HG03457 (cell line): Measurements from ENCODE around the gene NR6A1.

Source experiments
- ATAC-seq: cut with Tn5 transposase; IDR thresholded peaks from one replicate; pipeline ENCODE4 v1.9.1; 2021; ENCODE audit warnings: moderate number of reproducible peaks; ENCODE audit not compliant: unreplicated experiment

The NR6A1 gene

DNA sequence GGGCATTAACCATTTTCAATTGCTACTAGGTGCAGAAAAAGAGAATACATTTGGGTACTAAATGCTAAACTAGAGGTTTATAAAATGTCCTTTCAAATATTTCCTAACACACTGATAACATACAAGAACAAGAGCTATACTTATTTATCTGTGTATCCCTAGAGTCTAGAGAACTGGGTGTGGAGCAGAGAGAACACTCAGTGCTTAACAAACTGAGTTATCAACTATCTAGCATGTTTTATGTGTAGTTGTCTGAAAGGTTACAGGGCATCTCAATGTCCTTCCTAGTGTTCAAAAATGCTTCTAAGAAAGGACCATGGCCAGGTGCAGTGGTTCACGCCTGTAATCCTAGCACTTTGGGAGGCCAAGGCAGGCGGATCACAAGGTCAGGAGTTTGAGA lies 40.3 kb downstream of the NR6A1 start:
- no peak for ATAC-seq

DNA sequence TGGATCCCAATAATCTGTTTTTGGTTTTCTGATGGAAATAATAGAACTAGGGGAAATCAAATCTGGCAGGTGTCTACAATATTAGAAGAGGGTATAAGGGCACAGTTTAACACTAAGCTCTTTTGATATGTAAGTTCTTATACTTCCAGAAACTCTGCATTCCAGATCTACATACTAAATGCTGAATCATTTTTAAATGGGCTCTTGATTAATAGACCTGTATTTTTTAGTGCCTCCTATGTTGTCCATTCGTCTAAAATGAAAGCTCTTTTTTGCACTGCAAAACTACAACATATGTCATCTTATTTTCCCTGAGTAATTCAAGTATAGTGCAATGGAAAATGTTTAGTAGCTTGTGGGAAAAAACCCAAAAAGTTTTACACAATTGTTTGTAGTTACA lies 44.2 kb downstream of the NR6A1 start:
- no peak for ATAC-seq

DNA sequence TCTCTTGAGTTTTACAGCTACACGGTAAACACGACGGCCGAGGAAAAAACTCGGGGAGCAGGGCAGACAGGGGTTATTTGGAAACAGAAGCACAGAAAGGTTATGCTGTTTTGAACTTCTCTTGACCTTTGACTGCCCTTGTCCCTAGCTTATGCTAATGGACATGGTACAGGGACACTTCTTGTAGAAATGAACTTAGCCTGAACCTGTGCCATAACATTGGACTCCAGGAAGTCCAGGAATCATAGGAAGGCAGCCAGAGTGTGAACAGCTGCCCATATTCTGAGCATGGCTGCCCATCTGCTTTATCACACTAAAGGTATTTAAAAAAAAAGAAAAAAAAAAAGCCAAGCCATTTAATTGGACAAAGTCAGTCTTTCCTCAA lies 46.1 kb downstream of the NR6A1 start:
- no peak for ATAC-seq

DNA sequence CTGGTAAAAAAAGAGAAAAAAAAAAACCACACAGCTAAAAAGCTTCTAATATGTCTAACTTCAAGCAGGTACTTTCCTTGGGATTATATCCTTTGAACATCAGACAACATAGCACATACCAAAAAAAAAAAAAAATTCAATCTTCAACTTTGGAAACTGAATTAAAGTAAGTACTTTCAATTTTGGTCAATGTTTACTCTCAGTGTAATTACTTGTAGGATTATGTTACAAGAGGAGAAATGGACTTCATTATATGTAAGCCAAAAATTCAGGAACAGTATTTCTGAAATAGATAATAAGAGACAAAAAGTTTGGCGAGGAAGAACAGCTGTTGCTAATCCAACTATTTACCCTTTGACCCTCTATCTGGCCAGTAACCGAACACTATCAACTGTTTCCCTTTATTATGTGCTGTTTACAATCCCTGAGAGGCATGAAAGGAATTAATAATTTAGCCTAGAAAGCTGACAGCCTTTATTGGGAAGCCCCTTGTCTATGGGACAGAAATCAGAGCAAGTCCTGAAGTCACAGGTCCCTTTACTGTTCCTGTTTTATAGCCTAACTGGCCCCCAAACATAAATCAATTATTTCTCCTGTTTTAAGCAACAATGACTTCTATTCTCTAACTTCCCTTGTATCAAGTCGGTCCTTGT lies 46.6 kb downstream of the NR6A1 start:
- ATAC-seq, result no peak

DNA sequence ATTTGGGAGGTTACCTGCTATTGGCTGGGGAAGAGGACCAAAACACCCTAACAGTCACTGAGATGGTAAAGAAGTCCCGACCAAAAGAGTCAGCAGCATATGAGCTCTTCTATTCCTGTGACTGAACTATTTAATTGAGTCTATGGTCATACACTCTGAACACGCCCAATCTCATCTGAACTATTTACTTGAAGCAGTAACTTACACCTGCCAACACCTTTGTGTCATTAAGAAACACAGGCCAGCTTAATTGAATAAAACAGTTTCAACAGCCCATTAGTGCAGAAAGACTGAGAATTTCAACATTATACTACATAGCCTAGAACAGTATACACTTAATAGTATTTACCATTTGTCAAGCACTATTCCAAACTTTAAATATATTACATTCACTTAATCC lies 47.8 kb downstream of the NR6A1 start:
- no peak for ATAC-seq

DNA sequence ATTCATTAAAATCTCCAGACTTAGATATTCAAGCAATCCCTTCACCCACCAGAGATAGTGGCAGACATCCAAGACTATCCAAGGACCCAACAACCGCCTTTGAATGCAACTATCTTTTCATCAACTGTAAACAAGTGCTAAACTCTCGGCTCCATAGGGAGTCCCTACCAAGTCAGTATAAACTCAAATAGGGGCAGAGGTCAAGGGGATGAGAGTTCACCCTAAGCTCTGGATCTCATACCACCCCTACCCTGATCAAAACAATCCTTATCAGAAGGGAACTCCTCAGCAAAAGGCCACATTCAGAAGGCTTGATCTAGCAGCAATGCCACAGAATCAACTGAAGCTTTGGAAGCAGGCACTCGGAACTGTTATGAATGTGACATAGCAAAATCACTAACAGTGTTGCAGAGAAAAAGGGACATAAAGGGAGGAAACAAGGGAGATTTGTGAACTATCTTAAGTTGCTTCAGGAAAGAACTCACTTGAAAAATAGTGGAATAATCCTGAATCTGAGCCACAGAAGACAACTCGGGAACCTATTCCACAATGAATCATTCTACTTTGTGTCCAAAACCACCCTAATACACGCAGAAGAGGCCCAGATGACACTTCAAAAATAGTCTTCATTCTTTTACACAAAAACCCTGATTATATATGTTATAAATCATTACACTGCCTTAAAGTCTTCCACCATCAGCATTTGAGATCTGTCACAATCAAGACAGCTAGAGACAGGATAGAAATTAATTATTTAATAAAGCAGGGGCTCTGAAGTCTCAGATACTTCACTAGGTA lies 49.8 kb downstream of the NR6A1 start:
- no peak for ATAC-seq

DNA sequence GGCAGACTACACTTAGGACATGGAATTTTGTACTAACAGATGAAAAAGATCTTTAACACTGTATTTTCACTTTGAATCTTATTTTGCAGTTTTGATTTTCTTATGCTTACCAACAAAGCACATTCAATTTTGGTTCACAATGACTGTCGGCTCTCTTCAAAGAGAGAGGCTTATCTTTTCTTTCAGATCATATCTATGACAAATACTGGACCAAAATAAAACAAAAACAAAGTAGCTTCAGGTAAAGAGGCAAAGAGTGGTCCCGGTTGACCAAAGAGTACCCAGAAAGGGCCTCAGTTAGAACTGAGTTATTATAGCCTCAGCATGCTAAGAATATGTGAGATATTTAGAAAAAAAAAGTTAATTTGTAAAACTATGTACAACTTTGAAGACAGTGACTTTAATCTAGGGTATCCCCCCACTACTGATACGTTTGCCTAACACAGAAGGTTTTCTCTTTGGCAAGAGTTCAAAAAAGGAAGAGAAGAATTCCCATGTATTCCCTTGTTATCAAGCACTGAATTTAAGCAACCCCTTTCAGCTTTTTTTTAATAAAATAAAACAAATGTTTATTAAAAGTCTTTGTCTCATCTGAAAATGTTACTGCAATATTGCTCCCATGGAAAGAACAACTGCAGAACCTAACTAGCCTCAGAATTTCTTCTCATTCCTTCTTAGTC lies 50.5 kb downstream of the NR6A1 start:
- no peak for ATAC-seq

DNA sequence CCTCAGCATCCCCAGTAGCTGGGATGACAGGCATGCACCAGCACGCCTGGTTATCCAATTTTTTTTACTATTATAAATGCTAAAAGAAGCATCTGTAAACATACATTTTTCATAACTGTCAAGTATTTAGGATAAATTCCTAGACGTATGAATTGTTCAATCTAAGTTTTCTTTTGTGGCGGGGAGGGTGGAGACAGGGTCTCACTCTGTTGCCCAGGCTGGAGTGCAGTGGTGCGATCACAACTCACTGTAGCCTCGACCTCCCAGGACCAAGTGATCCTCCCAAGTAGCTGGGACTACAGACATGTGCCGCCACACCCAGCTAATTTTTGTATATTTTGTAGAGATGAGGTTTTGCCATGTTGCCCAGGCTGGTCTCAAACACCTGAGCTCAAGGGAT lies 52.2 kb downstream of the NR6A1 start:
- no peak for ATAC-seq

DNA sequence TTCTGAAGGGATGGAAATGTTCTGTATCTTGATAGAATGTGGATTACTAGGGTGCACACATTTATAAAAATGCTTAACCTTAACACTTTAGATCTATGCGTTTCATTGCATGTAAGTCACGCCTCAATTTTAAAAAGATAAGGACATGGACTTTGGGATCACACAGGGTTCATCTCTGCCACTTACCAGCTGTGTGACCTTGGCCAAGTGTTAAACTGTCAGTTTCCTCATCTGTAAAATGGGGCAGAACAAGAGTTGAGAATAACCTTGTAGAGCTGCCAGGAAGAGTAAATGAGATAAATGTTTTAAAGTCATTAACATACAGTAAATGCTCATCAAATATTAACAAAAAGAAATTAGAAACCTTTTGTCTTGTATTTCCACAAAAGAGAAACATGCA lies 53.5 kb downstream of the NR6A1 start:
- no peak for ATAC-seq

DNA sequence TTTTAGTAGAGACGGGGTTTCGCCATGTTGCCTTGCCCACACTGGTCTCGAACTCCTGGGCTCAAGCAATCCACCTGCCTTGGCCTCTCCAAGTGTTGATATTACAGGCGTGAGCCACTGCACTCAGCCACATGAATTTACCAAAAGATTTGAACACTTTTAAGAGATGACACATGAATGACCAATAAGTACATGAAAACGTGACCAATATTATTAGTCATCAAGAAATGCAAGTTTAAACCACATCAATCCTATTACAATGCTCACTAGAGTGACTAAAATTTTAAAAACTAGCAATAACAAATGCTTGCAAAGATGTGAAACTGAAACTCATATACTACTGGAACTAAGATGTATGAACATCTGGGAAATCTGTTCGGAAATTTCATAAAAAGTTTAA lies 54.3 kb downstream of the NR6A1 start:
- ATAC-seq, result no peak

DNA sequence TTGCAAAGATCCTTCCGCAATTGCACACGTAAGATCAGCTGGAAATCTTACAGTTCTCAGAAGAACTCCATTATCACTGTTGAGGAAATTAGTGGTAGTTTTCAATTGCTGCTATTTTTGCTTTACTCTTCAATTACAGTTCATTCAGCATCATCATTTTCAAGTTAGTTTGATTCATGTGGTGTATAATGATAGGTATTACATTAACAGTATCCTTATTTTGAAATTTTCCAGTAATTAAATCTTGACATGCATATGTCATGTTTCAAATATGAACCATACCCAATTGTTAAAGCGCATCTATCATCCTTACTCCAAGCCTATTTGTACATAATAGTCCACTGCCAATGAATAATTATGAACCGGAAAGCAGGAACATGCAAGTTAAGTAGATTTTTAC lies 60.3 kb downstream of the NR6A1 start:
- ATAC-seq, result no peak

DNA sequence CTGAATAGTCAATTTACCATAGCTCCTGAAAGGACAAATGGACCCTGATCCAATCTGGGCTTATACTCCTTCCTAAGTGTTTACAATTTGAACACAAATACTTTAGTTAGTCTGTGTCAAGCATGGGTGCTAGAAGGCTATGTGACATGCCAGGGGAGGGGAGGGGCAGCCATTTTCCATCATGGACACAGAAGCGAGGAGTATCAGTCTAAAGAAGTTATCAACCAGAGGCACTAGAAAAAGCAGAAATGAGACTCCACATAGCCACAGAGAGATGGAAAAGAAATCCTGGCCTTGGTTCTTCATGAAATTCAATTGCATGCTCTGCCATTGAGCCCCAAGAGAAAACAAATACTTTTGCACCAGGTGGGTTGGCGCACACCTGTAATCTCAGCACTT lies 61.8 kb downstream of the NR6A1 start:
- no peak for ATAC-seq

DNA sequence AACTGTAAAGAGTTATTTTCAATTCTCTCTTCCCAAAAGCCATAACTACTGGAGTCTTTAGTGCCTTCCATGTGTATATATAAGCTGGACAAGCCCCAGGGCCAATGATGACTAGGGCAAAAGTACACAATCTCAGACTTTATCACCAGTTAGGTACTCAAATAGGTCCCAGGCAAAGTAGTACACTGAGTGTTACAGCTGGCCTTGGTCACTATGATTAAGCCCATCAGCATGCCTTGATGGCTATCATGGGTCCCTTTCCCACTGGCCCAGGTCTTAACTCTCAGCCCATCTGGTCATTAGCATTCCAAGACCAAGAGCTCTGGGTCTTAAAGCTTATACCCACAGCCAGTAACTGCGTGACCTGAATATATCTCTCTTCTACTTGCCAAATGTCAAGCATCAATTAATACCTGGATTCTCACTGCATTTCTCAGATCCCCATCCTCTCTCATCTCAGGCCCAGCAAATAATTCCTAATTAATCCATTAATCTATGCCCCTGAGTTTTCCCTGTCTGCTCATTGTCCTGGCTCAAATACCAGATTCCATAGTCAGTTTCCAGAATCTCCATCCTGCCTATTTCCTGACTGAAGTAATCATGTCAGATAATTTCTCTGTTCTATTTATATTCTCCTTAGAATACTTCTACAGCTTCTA lies 62.3 kb downstream of the NR6A1 start:
- ATAC-seq, result no peak

DNA sequence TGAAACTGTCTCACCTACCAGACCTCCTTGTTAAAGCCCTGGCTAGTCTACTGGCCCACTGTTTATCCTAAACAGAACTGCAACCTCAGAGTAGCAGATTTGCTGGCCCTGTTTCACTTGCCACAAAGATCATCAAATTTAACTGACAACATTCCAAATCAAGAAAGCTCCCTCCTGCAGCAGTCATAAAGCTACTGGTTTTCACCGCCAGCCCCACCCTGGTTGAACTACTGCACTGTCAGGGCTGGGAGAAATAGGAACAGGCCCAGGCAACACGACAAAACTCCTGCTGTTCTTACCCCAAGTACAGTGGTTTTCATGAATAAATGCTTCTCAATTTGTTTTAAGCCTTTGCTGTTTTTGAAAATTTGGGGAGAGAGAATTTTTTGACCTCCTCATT lies 63.0 kb downstream of the NR6A1 start:
- ATAC-seq, result no peak

DNA sequence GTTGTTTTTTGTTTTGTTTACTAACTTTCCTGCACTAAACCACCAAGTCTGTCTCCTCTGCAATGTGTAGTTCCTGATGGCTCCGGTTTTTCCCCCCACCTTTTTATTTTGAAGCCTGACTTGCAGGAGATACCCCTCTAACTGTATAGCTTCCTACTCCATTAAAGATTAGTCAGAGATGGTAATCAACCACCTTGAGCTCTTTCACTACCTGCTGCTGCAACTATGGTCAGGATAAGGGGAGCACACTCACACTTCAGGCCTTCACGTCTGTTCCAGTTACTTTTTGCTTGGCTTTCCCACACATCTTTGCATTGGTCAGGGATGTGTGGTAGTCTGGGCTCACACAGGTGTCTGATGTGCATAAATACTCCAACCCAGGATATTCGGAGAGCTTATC lies 63.4 kb downstream of the NR6A1 start:
- ATAC-seq, result no peak

DNA sequence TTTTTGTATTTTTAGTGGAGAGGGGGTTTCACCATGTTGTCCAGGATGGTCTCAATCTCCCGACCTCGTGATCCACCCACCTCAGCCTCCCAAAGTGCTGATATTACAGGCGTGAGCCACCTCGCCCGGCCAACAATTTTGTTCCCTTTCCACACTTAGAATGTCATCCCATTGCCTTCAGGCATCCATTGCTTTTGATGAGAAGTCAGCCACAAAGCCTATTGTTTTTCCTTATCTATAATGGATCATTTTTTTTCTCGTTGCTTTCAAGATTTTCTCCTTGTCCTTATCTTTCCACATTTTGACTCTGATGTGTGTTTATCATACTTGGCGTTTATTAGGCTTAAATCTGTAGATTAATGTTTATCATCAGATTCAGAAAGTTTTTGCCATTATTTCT lies 64.4 kb downstream of the NR6A1 start:
- no peak for ATAC-seq

DNA sequence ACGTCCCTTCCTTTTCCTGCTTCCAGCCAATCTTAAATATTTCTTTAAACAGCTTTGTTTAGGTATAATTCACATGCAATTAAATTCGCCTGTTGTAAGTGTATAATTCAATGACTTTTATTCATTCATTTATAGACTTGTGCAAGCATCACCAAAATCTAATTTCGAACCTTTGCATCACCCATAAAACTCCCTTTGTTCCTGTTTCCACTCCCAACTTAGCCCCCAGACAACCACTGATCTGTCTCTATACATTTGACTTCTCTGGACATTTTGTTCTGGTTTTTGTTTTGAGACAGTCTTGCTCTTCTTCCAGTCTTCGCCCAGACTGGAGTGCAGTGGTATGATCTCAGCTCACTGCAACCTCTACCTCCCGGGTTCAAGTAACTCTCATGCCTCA lies 71.5 kb downstream of the NR6A1 start:
- ATAC-seq, result no peak

DNA sequence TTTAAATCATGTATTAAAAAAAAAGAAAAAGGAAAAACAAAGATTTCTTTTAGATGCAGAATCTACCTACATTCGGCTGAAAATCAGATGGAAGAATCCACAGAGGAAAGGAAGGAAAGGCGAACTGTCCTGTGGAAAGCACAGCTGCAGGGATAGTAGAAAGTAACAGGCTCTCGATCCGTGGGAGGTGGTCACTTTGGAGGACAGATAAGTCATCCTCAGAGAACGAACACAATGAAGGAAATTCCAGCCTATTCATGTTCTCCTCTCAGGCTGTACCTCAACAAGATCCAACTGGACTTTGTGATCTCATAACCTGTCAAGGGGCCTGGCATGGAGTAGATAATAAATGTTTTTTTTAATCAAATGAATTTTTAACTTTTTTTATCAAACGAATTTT lies 72.8 kb downstream of the NR6A1 start:
- ATAC-seq, result no peak

DNA sequence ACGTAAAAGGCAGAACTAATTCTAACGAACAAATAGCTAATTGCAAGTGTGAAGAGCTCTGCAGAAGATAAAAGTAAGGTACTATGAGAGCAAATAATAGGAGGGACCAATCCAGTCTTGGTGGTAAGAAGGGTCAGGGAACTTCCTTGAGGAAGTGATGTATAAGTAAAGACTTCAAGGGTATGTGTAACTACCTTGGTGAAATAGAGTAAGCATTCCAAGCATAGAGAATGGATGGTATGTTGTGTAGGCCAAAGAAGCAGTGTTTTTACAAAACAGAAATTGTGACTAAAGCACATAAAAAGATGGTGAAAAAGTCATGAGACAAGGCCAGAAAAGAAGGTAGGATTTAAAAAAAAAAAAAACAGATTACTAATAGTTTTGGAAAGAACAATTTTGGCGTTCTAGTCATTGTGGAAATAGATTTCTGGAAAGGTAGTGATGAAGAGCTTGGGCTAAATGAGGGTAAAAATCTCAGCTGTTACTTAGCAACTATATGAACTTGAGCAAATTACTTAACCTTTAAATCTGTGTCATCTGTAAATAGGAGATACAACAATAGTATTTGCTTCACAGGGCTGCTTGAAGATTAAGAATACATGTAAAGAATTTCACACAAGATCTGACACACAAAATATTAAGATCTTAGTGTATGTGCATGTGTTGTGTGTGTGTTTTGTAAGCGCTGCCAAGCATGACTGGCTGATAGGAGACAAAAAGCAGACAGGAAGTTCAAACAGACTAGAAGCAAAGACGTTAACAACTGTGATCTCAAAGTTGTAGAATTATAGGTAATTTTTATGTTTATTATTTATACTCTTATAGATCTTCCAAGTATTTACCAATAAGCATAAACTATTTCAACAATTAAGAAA lies 73.5 kb downstream of the NR6A1 start:
- ATAC-seq, result no peak

DNA sequence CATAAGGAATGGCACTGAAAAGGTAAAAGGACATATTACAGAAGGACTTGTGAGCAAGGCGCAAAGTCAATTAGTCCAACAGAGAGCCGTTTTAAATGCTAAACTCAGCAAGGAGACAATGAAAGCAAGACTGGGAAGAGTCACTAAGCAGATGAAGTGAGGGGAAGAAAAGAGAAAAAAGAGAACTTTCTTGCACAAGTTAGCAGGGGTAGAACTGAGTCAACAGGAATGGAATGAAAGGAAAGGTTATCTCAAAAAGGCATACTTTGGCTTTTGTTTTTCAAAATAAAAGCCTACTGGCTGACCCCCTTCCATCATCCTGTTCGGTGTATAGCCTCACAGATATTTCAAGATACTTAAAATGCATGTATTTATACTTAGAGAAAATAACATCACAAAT lies 75.0 kb downstream of the NR6A1 start:
- ATAC-seq, result no peak
